Stimulated activated CD8-positive, alpha-beta memory T cell treated with anti-CD3 and anti-CD28 coated beads, Interleukin-15, amount 100 ng/mL, for 48 hours (primary cell): ENCODE data around the gene INVS.
"Not testable (repeated sequence)": the region's sequence is repeated elsewhere in the genome, so short reads cannot be mapped to it uniquely, and the experiment has no call there.

Experiments
- DNase-seq, 2 donors: peaks; one replicate each; pipeline ENCODE4 v3.0.0-alpha.2; 2020; ENCODE audit warnings: low read depth in 2 of 2

The INVS gene

DNA sequence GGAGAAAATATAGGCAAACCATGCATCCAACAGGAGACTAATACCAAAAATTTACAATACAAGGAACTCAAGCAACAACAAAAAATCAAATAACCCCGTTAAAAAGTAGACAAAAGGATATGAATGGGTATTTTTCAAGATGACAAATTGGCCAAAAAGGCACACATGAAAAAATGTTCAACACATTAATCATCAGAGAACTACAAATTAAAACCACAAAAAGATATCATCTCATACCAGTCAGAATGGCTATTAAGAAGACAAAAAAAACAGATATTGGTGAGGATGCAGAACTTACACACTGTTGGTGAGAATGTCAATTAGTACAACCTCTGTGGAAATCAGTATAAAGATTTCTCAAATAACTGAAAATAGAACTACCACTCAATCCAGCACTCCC lies 218.7 kb downstream of the INVS start:
- DNase-seq, result no peak

DNA sequence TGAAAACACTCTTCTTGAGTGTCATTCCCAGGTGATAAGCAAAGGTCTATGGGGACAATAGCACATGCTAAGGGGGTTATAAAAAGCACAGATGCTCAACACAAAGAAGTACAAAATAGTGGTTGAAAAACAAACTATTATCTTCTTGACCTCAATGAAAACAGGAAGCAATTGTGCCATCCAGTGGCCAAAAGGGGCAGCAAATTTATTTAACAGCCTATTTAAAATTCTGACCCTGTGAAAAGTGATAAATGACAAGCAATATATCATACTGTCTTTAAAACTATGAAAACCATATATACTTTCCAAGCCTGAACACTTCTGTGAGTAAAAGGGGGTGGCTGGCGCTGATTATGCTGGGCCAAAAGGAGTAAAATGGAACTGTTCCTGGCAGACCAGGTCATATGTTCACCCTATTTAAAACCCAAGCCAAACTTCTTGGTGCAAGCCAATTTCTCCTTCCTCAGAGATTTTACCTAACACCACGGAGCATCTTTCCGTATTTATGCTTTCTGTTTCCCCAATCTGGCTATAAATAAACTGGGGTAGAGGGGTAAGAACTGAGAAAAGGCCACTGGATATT lies 224.0 kb downstream of the INVS start:
- no peak for DNase-seq

DNA sequence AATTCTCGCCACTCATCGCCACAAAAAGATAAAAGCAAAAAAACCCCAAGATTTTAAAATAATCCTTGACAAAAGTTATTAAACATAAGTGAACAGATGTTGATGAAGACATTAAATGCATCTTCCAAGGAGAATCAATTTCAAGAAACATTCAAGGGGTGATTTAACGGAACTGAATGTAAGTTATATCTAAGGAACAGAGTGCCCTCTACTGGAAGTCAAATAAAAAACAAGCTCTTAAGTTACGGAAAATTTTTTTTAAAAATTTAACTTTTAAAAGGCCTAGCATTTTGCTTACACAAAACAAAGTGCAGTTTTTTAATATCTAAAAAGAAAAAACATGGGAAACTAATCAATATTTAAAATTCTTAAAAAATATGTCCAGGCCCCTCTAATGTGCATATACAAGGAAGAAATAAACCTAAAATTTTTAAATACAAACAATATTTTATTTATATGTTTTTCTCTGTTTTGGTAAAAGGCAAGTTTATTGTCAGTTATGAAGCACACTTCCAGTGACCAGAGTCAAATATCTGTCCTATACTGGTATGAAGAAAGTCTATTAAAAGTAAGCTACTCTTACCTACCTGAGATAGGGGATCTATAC lies 225.7 kb downstream of the INVS start:
- no peak for DNase-seq

DNA sequence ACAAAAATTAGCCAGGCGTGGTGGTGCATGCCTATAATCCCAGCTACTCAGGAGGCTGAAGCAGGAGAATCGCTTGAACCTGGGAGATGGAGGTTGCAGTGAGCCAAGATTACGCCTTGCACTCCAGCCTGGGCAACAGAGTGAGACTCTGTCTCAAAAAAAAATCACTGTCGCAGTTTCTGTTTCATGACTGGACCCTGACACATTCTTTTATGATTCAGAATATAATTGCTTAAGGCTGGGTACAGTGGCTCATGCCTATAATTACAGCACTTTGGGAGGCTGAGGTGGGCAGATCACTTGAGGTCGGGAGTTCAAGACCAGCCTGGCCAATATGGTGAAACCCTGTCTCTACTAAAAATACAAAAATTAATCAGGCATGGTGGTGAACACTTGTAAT lies 239.7 kb downstream of the INVS start:
- DNase-seq, result not testable (repeated sequence)

DNA sequence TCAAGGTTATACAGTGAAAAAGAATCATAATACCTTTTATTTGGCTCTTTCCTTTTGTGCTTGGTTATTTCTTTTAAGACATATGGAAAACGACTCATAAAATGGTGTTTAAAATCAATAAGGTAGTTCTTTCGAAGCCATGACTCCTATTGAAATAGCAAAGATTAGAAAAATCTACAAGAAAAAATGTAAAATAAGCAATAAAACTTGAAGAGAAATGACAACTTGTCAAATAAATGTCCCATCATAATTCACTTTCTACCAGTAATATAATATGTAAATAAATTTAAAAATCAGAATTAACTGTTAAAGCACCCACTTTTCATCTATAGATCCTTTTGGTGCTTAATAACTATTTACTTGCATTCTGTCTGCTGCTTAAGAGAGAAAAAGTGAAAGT lies 241.2 kb downstream of the INVS start:
- no peak for DNase-seq

DNA sequence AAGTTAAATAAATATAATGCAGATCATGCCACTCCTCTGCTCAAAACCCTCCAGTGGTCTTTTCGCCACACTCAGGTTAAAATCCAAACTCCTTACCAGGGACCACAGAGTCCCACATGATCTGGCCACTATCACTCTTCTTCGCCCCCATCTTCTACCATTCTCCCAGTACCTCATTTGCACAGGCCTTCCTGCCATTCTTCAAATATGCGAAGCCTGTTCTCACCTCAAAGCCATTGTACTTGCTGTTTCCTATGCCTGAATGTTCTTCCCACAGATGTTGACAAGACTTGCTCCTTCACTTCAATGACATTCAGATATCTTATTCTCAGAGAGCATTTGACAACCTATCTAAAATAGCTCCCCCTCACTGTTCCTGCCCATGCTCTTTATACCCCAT lies 242.8 kb downstream of the INVS start:
- no peak for DNase-seq

DNA sequence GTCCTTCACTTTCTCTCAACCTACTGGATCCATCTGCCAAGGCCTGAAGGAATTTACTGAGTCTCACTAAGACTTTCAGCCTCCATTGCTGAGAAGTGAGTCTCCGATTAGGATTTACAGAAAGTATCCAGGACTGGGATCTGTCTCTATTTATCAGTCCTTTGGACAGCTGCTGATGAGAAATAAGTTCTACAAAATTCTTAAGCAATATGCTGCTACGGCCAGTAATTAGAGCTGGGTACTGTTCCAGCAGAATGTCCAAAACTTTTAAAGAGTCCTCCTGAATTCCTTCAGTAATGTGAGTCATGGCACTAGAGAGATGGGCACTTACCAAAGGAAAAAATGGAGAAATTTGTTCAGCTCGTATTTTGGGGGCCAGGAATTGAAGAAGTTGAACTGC lies 247.8 kb downstream of the INVS start:
- no peak for DNase-seq

DNA sequence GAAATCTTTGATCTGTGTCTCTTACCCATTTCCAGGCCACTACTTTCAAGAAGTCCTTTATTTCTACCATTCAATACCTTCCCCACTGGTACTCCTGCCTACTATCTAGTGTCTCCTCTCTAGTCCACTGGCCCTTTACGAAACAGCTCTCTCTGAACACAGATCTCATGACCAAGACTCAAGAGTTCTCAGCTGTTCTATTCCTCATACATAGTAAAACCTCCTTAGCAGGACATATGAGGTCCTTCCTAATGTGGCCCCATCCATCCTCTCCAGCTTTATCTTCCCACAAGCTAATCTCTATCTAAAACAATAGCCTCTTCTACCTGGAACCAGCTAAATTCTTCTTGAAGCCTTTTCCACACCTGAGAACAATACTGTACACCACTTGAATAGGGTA lies 251.1 kb downstream of the INVS start:
- DNase-seq, result no peak
